ENCODE data around the gene SYT5.

The SYT5 gene

DNA sequence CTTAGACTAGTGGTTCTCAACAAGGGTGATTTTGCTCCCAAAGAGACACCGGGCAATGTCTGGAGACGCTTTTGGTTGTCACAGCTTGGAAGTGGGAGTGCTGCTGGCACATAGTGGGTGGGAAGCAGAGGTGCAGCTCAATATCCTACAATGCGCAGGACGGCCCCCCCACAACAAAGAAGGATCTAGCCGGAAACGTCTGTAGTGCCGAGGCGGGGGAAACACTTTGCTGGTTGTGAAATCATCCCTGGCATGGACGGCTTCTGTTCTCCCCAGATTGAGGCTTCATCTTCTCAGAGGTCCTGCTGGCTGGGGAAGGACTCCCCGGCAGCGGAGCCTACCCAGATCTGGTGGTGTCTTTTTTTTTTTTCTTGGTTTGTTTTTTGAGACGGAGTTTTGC, 13.4 kb upstream of the SYT5 start:
- no peak overlapping the region for H3K9ac ChIP-seq
- no peak for TF ChIP-seq CTCF (conservative IDR thresholded peaks at IDR 0.05; ENCODE audit: low read depth, low read length)

GRCh38 chr19:55189403-55189835, 9.3 kb upstream of the SYT5 start:
- Histone ChIP-seq H3K4me1 (ENCODE audit: low read depth, poor library complexity, severe bottlenecking) (no peaks in the 10 kb centered on the region), H3K4me3 (IDR thresholded peaks at IDR 0.05; ENCODE audit: insufficient read depth, low read depth, low read length) (no peak overlapping the region), H3K4me2 (no peak overlapping the region), H2AFZ (ENCODE audit: low read depth) (no peak overlapping the region), H3K27ac (no peak overlapping the region), H3K79me2 (ENCODE audit: insufficient read depth, low read depth) (no peaks in the 10 kb centered on the region), H4K20me1 (ENCODE audit: insufficient read depth) (no peaks in the 10 kb centered on the region), H3K36me3 (ENCODE audit: insufficient read depth) (no peaks in the 10 kb centered on the region), H3K9ac (no peak overlapping the region), H3K27me3 (ENCODE audit: insufficient read depth, low read depth) (peaks cover 85% of the 10 kb centered on the region)
- no peak for TF ChIP-seq CTCF (conservative IDR thresholded peaks at IDR 0.05; ENCODE audit: low read depth, low read length)

More for the DNA sequence above, 13.4 kb upstream of the SYT5 start:
- Histone ChIP-seq H4K20me1 (ENCODE audit: insufficient read depth) (no peaks in the 10 kb centered on the region), H3K36me3 (ENCODE audit: insufficient read depth) (no peaks in the 10 kb centered on the region), H3K27me3 (ENCODE audit: insufficient read depth, low read depth) (peaks cover 89% of the 10 kb centered on the region), H3K4me1 (ENCODE audit: low read depth, poor library complexity, severe bottlenecking) (no peaks in the 10 kb centered on the region), H3K4me2 (no peak overlapping the region), H3K27ac (no peak overlapping the region), H2AFZ (ENCODE audit: low read depth) (no peak overlapping the region), H3K4me3 (IDR thresholded peaks at IDR 0.05; ENCODE audit: insufficient read depth, low read depth, low read length) (no peak overlapping the region), H3K79me2 (ENCODE audit: insufficient read depth, low read depth) (no peaks in the 10 kb centered on the region)

GRCh38 chr19:55188625-55189024, 8.5 kb upstream of the SYT5 start:
- Histone ChIP-seq H3K9ac (no peak overlapping the region), H3K4me2 (no peak overlapping the region), H4K20me1 (ENCODE audit: insufficient read depth) (no peaks in the 10 kb centered on the region), H3K4me3 (IDR thresholded peaks at IDR 0.05; ENCODE audit: insufficient read depth, low read depth, low read length) (no peak overlapping the region), H3K27me3 (ENCODE audit: insufficient read depth, low read depth) (peaks cover 84% of the 10 kb centered on the region), H3K4me1 (ENCODE audit: low read depth, poor library complexity, severe bottlenecking) (no peaks in the 10 kb centered on the region), H3K27ac (no peak overlapping the region), H3K79me2 (ENCODE audit: insufficient read depth, low read depth) (no peaks in the 10 kb centered on the region), H2AFZ (ENCODE audit: low read depth) (no peak overlapping the region), H3K36me3 (ENCODE audit: insufficient read depth) (no peaks in the 10 kb centered on the region)
- no peak for TF ChIP-seq CTCF (conservative IDR thresholded peaks at IDR 0.05; ENCODE audit: low read depth, low read length)

DNA sequence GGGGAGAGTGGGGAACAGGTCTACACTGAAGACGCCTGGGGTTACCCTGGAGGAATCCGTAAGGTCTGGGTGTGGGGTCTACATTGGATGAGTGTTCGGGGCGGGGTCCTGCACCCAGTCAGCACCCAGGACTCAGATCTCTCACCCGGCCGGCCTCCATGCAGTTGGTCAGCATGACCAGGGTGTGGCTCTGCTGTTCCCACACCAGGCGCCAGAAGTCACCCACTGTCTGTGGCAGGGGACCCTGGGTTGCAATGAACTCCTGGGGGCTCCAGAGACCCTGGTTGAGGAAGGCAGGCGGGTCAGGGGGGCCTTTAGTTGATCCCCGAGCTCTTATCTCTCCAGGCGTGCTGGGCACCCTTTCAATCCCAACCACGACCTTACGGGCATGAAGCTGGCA, 6.0 kb upstream of the SYT5 start:
- no peak for TF ChIP-seq CTCF (conservative IDR thresholded peaks at IDR 0.05; ENCODE audit: low read depth, low read length)
- Histone ChIP-seq H3K36me3 (ENCODE audit: insufficient read depth) (no peaks in the 10 kb centered on the region), H3K27me3 (ENCODE audit: insufficient read depth, low read depth) (peaks cover 90% of the 10 kb centered on the region), H3K27ac (no peak overlapping the region), H3K4me1 (ENCODE audit: low read depth, poor library complexity, severe bottlenecking) (no peaks in the 10 kb centered on the region), H3K4me3 (IDR thresholded peaks at IDR 0.05; ENCODE audit: insufficient read depth, low read depth, low read length) (no peak overlapping the region), H3K9ac (no peak overlapping the region), H3K4me2 (no peak overlapping the region), H4K20me1 (ENCODE audit: insufficient read depth) (no peaks in the 10 kb centered on the region), H3K79me2 (ENCODE audit: insufficient read depth, low read depth) (no peaks in the 10 kb centered on the region), H2AFZ (ENCODE audit: low read depth) (no peak overlapping the region)

Measured in KMS-11 (cell line).